Stimulated activated CD4-positive, alpha-beta T cell treated with anti-CD3 and anti-CD28 coated beads, TNF-alpha, amount 100 ng/mL, for 48 hours (primary cell): ENCODE results near the gene CXCL10.

Experiments
- DNase-seq, 3 donors: peaks; one replicate each; pipeline ENCODE4 v3.0.0-alpha.2; 2020; ENCODE audit warnings: low read depth in 3 of 3

Gene CXCL10

DNA sequence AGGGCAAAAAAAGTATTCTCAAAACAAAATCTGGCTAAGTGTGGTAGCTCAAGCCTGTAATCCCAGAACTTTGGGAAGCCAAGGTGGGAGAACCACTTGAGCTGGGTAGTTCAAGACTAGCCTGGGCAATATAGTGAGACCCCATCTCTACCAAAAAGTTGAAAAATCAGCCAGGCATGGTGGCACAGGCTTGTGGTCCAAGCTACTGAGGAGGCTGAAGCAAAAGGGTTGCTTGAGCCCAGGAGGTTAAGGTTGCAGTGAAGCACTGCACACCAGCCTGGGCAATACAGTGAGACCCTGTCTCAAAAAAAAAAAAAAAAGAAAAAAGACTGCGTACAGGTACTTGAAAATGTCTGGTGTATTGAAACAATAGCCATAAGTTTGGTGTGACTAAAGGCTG, 30.8 kb downstream of the CXCL10 start:
- no peak for DNase-seq

GRCh38 chr4:75989846-75990528, 33.3 kb downstream of the CXCL10 start:
- DNase-seq: no peak

DNA sequence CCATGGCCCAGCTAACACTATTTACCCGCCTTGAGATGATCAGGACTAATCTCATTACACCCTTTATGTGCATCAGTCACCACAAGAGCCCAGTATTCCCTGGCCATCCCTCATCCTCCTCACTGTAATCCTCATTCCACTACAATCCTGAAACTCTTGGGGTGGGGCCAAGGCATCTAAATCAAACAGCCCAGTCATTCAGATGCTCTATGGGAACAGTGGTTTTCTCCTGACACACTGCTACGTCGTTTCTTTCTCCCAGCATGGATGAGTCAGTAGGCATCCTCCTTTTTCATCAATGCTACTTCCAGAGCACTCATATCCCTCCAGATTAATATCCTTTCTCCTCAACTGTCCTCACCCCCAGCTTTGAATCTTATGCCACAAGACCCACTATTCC, 38.2 kb downstream of the CXCL10 start:
- DNase-seq: no peak

GRCh38 chr4:75980576-75980975, 42.7 kb downstream of the CXCL10 start:
- DNase-seq: no peak

GRCh38 chr4:75976177-75976576, 47.1 kb downstream of the CXCL10 start:
- no peak for DNase-seq

GRCh38 chr4:75973766-75974165, 49.5 kb downstream of the CXCL10 start:
- no peak for DNase-seq
